Mucosa of gallbladder (tissue), 1 donor: ENCODE measurements around the gene DCLK1. TPM values are rescaled to one million over a fixed set of nuclear protein-coding genes. Genes with fewer than 3 reads are reported as not detected.

Experiments used
- DNase-seq: peaks from one replicate; pipeline ENCODE4 v3.0.0-alpha.2; 2020; ENCODE audit warnings: low spot score
- total RNA-seq: library from RNA; stranded (reverse); gene quantifications from one replicate; pipeline ENCODE4 v1.2.1, GENCODE V29; 2021
- donor health status: DM: no; HTN: no; CAD: no.

Gene DCLK1
- total RNA-seq, 1 donor from 2014 or later = 6.0 TPM

- DNase-seq = no peak
Observed at GRCh38 chr13:35791184-35791851, 339.9 kb downstream of the DCLK1 start.

GRCh38 chr13:35789335-35790165, 341.6 kb downstream of the DCLK1 start:
- DNase-seq = no peak

- DNase-seq = no peak
Observed at GRCh38 chr13:35787937-35788336, 343.2 kb downstream of the DCLK1 start.

GRCh38 chr13:35785576-35786303, 345.4 kb downstream of the DCLK1 start:
- no peak for DNase-seq

DNA sequence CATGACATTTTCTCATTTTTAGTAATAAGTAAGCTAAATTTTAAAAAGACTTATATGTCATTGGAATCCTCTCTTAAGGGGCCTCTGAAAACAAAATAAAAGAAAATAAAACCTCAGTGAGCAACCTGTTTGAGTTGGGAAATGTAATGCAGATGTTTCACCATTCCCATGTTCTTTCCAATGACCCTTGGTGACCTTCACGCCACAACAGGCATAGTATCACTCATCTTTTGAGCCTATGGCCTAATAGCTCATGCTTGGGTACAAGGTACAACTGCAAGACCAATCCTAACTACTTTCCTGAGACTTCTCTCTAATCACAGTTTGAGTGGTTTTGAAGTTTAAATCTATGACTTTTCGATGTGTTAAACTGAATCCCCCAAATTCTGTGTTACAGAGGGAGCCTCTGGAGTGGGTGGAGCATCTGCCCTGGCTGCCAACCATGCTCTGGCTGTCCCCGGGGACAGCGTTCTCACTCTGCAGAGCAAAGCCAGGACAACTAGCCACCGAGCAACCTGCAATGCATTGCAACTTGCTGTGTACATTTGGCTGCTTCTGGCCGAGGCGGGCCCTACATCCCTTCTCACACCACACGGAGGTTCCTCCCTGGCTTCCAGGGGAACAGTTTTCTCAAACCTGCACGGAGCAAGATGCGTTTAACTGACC, 346.8 kb downstream of the DCLK1 start:
- no peak for DNase-seq

- DNase-seq = no peak
Observed at GRCh38 chr13:35782793-35783192, 348.4 kb downstream of the DCLK1 start.

DNA sequence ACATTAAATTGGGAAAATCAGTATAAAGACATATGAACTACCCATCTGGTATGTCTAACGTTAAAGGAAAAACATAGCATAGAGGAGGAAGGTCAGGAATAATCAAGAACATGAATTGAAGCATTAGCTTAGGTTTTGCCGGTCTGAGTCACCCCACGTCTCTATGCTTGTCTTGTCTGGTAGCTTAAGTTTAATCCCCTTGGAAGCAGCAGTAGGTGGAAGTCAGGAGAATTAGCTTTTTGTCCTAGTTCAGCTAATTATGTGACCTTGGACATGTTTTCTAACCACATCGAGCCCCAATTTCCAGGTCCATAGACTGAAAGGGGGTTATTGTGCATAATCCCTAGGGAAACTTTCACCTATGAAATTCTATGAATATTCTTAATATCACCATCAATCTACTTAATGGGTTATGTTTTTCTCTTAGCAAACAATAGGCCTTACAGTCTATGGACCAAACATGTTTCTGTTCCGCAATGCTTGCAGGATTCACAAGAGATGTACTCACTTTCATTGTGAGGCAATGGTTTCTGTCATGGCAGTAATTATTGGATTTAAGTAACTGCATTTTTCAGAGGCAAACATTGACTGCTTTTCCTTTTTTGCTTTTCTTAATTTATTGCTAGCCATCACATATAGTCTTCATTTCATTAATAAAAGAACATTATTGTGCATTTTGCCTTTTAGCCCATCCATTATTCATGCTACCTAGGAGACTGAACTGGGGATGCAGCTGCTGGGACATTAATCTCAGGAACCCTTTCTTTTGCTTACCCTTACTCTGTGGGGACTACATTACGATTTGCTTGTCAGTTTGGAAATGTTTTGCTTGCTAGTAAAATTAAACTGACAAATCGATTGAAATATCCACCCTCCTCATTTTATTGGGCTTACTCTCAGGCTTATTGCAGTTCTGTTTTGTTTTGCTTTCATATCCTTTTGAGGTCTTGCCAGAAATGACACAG, 349.9 kb downstream of the DCLK1 start:
- DNase-seq = no peak

DNA sequence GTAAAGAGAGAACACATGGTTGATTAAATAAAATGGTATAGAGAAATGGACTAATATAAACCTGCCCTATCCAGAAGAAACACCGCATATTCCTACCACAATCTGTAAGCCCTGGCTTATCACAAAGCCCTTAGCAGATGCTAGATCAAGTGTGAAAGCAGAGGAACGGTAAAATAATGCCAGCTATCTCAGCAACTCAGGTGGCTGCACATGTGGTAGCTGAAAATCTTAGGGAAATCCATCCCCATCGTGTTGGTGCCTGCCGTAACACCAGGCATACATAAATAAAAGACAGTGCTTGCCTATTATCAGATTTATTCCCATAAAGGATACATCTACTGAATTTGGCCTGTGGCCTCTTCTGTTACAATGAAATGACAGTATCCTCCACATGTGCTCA, 350.6 kb downstream of the DCLK1 start:
- DNase-seq = no peak

- DNase-seq = no peak
Observed at GRCh38 chr13:35771898-35772297, 359.3 kb downstream of the DCLK1 start.

GRCh38 chr13:35770756-35771297, 360.4 kb downstream of the DCLK1 start:
- DNase-seq = no peak

GRCh38 chr13:35769812-35770211, 361.4 kb downstream of the DCLK1 start:
- DNase-seq = no peak

DNA sequence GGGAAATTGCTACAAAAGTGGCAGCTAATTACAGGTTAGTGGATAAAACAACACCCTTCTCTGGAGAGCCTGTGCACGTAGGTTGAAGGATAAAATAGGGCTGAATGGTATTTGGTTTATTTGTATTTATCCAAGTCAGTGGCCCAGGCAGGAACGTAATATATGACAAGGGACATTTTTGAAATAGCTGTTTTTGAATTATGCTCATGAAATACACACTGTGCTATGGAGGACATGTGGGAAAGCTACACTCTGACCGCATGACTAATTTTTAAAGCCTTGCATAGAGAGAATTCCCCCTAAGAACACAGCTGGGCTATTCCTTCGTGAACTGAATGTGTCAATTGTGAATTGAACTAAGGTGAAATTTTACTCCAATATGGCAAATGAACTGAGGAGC, 362.6 kb downstream of the DCLK1 start:
- no peak for DNase-seq

GRCh38 chr13:35768073-35768472, 363.1 kb downstream of the DCLK1 start:
- DNase-seq = no peak

GRCh38 chr13:35767256-35767976, 363.8 kb downstream of the DCLK1 start:
- DNase-seq = no peak

DNA sequence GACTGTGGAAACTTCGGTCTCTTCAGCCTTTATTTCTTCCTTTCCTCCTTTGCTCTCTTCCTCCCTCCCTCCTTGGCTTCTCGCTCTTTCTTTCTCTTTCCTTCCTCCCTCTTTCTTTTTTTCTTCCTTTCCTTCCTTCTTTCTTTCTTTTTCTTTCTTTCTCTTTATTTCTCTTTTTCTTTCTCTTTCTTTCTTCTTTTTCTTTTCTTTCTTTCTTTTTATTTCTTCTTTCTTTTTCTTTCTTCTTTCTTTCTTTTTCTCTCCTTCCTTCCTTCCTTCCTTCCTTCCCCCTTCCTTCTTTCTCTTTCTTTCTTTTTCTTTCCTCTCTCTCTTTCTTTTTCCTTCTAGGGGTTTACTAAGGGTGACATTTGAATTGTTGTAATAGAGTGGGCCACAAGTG, 364.5 kb downstream of the DCLK1 start:
- no peak for DNase-seq

DNA sequence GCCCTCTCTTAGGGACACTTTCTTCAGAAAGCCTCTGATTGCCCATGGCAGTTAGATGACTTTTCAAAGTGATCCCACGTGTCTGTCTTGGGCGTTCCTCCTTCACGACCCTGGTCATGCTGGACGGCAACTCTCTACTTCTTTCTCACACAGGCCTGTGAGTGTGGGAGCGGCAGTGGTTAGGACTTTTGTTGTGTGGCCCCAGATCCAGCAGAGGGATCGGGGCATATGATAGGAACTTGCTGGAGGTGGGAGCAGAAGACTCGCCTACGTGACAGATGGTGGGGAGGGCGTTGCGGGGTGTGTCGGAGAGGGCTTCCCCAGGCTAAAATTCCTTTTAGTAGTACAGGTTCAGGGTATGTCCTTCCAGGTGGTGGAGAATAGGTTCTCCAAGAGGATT, 365.2 kb downstream of the DCLK1 start:
- no peak for DNase-seq

- DNase-seq = no peak
Observed at GRCh38 chr13:35765366-35765765, 365.8 kb downstream of the DCLK1 start.

DNA sequence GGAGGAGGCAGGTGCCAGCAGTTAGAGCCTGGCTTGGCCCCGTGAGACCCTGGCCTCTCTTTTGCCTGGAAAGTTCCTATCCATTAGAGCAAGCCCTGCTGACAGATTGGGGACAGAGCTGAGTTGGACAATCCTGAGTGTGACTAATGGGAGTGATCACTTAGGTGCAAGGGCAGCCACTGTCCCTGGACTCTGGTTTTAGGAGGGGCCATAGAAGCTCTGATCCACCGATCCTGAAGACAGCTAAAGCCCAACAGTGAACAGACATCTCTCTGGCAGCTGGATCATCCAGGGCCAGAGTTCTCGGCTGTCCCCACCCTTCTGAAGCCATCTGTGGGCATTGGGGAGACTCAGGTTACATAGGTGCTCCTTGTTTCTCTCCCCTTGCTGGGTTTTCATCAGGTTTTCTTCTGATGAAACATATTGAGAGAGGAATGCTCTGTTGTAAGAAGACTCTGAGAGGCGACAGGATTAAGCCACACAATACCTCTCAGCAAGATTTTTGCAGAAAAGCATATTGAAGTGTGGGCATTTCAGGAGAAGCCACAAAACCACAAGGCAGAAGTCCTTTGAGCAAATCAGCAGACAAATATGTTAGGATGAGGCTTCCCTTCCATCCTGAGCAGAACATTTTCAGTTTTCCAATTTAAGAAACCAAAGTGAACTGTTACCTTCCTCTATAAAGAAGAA, 366.7 kb downstream of the DCLK1 start:
- DNase-seq = no peak

- DNase-seq = no peak
Observed at GRCh38 chr13:35763782-35764123, 367.4 kb downstream of the DCLK1 start.
